ENCODE data around the gene FKBP2.

- TF ChIP-seq EZH2 (IDR thresholded peaks at IDR 0.05; ENCODE audit: borderline replicate concordance, low read length) (no peak), CTCF (IDR thresholded peaks at IDR 0.05; ENCODE audit: low read length) (no peak)
Observed at GRCh38 chr11:64275841-64276240, 34.9 kb downstream of the FKBP2 start.

Data from OCI-LY1 (cell line).